Measurements from ENCODE around the gene SQOR. TPM values are rescaled to one million over a fixed set of nuclear protein-coding genes. Genes with fewer than 3 reads are reported as not detected.

Gene SQOR
- total RNA-seq, 4 donors from 2014 or later: 33.2 to 46.8 (median 39.9) TPM

DNA sequence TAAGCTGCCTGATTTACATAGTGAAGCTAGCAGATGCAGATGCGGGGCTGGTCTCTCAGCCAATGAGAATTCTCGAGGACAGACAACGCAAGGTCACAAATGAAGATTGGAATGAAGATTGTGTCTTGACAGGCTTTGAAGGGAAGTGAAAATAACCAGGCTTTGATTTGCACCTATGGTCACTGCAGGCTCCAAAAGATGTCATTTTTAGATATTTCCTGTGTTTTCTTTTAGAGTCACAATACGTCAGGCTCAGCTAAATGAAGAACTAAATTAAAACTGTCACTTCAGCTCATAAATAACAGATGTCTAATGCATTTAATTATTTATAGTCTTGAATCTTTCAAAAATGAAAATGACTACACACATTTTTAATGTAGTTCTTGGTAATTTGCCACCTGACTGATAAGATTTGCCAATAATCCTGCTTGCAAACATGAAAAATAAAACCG lies 99.5 kb downstream of the SQOR start:
- Histone ChIP-seq H3K36me3 (no peaks in the 10 kb centered on the region), H3K27ac (no peak overlapping the region), H3K9me3 (no peaks in the 10 kb centered on the region), H3K4me1 (peaks cover 4% of the 10 kb centered on the region), H3K27me3 (peaks cover 10% of the 10 kb centered on the region), H3K4me3 (no peak overlapping the region)
- DNase-seq (ENCODE audit: low spot score in 2 of 2): no peak
- 62% methylated on average over 5 of the region's 5 CpGs for WGBS
- TF ChIP-seq POLR2A (IDR thresholded peaks at IDR 0.05) (no peak), EP300 (IDR thresholded peaks at IDR 0.05) (no peak), POLR2AphosphoS5 (IDR thresholded peaks at IDR 0.05) (no peak)
- TF ChIP-seq, protein P1, sequence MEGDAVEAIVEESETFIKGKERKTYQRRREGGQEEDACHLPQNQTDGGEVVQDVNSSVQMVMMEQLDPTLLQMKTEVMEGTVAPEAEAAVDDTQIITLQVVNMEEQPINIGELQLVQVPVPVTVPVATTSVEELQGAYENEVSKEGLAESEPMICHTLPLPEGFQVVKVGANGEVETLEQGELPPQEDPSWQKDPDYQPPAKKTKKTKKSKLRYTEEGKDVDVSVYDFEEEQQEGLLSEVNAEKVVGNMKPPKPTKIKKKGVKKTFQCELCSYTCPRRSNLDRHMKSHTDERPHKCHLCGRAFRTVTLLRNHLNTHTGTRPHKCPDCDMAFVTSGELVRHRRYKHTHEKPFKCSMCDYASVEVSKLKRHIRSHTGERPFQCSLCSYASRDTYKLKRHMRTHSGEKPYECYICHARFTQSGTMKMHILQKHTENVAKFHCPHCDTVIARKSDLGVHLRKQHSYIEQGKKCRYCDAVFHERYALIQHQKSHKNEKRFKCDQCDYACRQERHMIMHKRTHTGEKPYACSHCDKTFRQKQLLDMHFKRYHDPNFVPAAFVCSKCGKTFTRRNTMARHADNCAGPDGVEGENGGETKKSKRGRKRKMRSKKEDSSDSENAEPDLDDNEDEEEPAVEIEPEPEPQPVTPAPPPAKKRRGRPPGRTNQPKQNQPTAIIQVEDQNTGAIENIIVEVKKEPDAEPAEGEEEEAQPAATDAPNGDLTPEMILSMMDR (IDR thresholded peaks at IDR 0.05): no peak

Other genes with a start within 250 kb of the SQOR start
- 1 to 10 TPM; 4.1 to 7.9 (median 5.4) TPM for gene SLC30A4, start 112.3 kb upstream of the SQOR start, total RNA-seq
- 10 to 100 TPM; 26.6 to 41.7 (median 30.0) TPM for gene BLOC1S6, start 47.6 kb upstream of the SQOR start, total RNA-seq

Data from suprapubic skin (tissue), 4 donors.